Parathyroid adenoma (tissue), 2 donors: ENCODE results near the gene PRKAB1.

ENCODE experiments used
- H2AFZ ChIP-seq: fragments of 300-600 bp; sonication (generic); one replicate; pipeline ENCODE4 v1.7.0; 2017; ENCODE audit warnings: antibody characterized with exemption, mild to moderate bottlenecking
- H3K27ac ChIP-seq: fragments of 300-600 bp; sonication (generic); one replicate; pipeline ENCODE4 v1.7.0; 2017
- H3K27me3 ChIP-seq: fragments of 300-600 bp; sonication (generic); one replicate; pipeline ENCODE4 v1.7.0; 2017; ENCODE audit warnings: low read length; ENCODE audit not compliant: control insufficient read depth, insufficient read depth
- H3K36me3 ChIP-seq: fragments of 300-600 bp; sonication (generic); one replicate; pipeline ENCODE4 v1.7.0; 2017; ENCODE audit warnings: low read length; ENCODE audit not compliant: control insufficient read depth, insufficient read depth
- H3K4me1 ChIP-seq: fragments of 300-600 bp; sonication (generic); one replicate; pipeline ENCODE4 v1.7.0; 2017; ENCODE audit warnings: control low read depth
- H3K4me2 ChIP-seq: fragments of 300-600 bp; sonication (generic); one replicate; pipeline ENCODE4 v1.7.0; 2017; ENCODE audit warnings: low read length
- H3K4me3 ChIP-seq: fragments of 300-600 bp; sonication (generic); one replicate; pipeline ENCODE4 v1.7.0; 2017; ENCODE audit warnings: low read depth, low read length
- H3K79me2 ChIP-seq: fragments of 300-600 bp; sonication (generic); one replicate; pipeline ENCODE4 v1.7.0; 2017; ENCODE audit warnings: control low read depth
- H3K9ac ChIP-seq: fragments of 300-600 bp; sonication (generic); one replicate; pipeline ENCODE4 v1.7.0; 2017; ENCODE audit warnings: mild to moderate bottlenecking
- H3K9me3 ChIP-seq: fragments of 300-600 bp; sonication (generic); one replicate; pipeline ENCODE4 v1.7.0; 2017; ENCODE audit warnings: low read length; ENCODE audit not compliant: control insufficient read depth
- CTCF ChIP-seq: fragments of 300-600 bp; sonication (generic); IDR thresholded peaks from one replicate; pipeline ENCODE4 v1.7.0; 2017; ENCODE audit warnings: antibody characterized with exemption, mild to moderate bottlenecking
- donor health status: primary hyperparathyroidism.

The PRKAB1 gene

GRCh38 chr12:119725523-119725922 is 57.6 kb downstream of the PRKAB1 start:
- H3K4me3 ChIP-seq = no peak overlapping the region
- H3K27me3 ChIP-seq = no peaks in the 10 kb centered on the region
- H3K4me1 ChIP-seq = peaks cover 17% of the 10 kb centered on the region
- H3K4me2 ChIP-seq = no peak overlapping the region
- no peak overlapping the region for H3K27ac ChIP-seq
- no peaks in the 10 kb centered on the region for H3K36me3 ChIP-seq
- H3K9ac ChIP-seq = no peak overlapping the region
- no peaks in the 10 kb centered on the region for H3K79me2 ChIP-seq
- H2AFZ ChIP-seq = no peak overlapping the region
- no peak for TF ChIP-seq CTCF
- no peaks in the 10 kb centered on the region for H3K9me3 ChIP-seq

- Histone ChIP-seq H3K27ac (peak overlapping the region; percentile 55), H3K9me3 (no peaks in the 10 kb centered on the region), H3K4me2 (peak overlapping the region; percentile 2), H2AFZ (peak overlapping the region; percentile 71), H3K4me1 (peaks cover 17% of the 10 kb centered on the region), H3K9ac (no peak overlapping the region), H3K27me3 (no peaks in the 10 kb centered on the region), H3K36me3 (no peaks in the 10 kb centered on the region), H3K4me3 (no peak overlapping the region), H3K79me2 (no peaks in the 10 kb centered on the region)
- TF ChIP-seq CTCF = no peak
Observed at GRCh38 chr12:119727600-119728443, 59.9 kb downstream of the PRKAB1 start.

GRCh38 chr12:119728444-119728745 is 60.5 kb downstream of the PRKAB1 start:
- H2AFZ ChIP-seq = peak overlapping the region; percentile 71
- no peaks in the 10 kb centered on the region for H3K79me2 ChIP-seq
- no peak overlapping the region for H3K9ac ChIP-seq
- H3K4me3 ChIP-seq = no peak overlapping the region
- peak overlapping the region; percentile 2 for H3K4me2 ChIP-seq
- H3K36me3 ChIP-seq = no peaks in the 10 kb centered on the region
- no peak for TF ChIP-seq CTCF
- H3K27ac ChIP-seq = peak overlapping the region; percentile 55
- H3K27me3 ChIP-seq = no peaks in the 10 kb centered on the region
- no peaks in the 10 kb centered on the region for H3K9me3 ChIP-seq
- peaks cover 17% of the 10 kb centered on the region for H3K4me1 ChIP-seq

GRCh38 chr12:119729871-119730270 is 61.9 kb downstream of the PRKAB1 start:
- H3K4me3 ChIP-seq = no peak overlapping the region
- H3K9me3 ChIP-seq = no peaks in the 10 kb centered on the region
- H3K79me2 ChIP-seq = no peaks in the 10 kb centered on the region
- H3K9ac ChIP-seq = no peak overlapping the region
- no peak overlapping the region for H3K4me2 ChIP-seq
- H3K27ac ChIP-seq = no peak overlapping the region
- no peaks in the 10 kb centered on the region for H3K36me3 ChIP-seq
- H3K4me1 ChIP-seq = peaks cover 17% of the 10 kb centered on the region
- no peak for TF ChIP-seq CTCF
- no peak overlapping the region for H2AFZ ChIP-seq
- H3K27me3 ChIP-seq = no peaks in the 10 kb centered on the region

- no peak overlapping the region for H3K4me2 ChIP-seq
- H3K9ac ChIP-seq = no peak overlapping the region
- TF ChIP-seq CTCF = no peak
- peaks cover 17% of the 10 kb centered on the region for H3K4me1 ChIP-seq
- H3K79me2 ChIP-seq = no peaks in the 10 kb centered on the region
- H3K27me3 ChIP-seq = no peaks in the 10 kb centered on the region
- H2AFZ ChIP-seq = no peak overlapping the region
- H3K4me3 ChIP-seq = no peak overlapping the region
- H3K9me3 ChIP-seq = no peaks in the 10 kb centered on the region
- H3K27ac ChIP-seq = no peak overlapping the region
- H3K36me3 ChIP-seq = no peaks in the 10 kb centered on the region
Observed at GRCh38 chr12:119730381-119730780, 62.4 kb downstream of the PRKAB1 start.
